Measurements from ENCODE around the gene CTDSPL.

CTDSPL gene

GRCh38 chr3:37916685-37917084 lies 55.0 kb downstream of the CTDSPL start:
- no peak for TF ChIP-seq CTCF (IDR thresholded peaks at IDR 0.05; ENCODE audit: low read depth, low read length, missing control alignments)

GRCh38 chr3:37918627-37919026 lies 56.9 kb downstream of the CTDSPL start:
- no peak for DNase-seq (ENCODE audit: extremely low read depth, low read depth)
- H3K4me3 ChIP-seq (replicated peaks; ENCODE audit: low read depth, low read length), result no peak overlapping the region
- TF ChIP-seq CTCF (IDR thresholded peaks at IDR 0.05; ENCODE audit: low read depth, low read length, missing control alignments), result no peak

More at GRCh38 chr3:37916685-37917084, 55.0 kb downstream of the CTDSPL start:
- no peak overlapping the region for H3K4me3 ChIP-seq (replicated peaks; ENCODE audit: low read depth, low read length)
- DNase-seq (ENCODE audit: extremely low read depth, low read depth), result no peak

GRCh38 chr3:37920156-37920699 lies 58.5 kb downstream of the CTDSPL start:
- no peak for TF ChIP-seq CTCF (IDR thresholded peaks at IDR 0.05; ENCODE audit: low read depth, low read length, missing control alignments)
- no peak for DNase-seq (ENCODE audit: extremely low read depth, low read depth)
- no peak overlapping the region for H3K4me3 ChIP-seq (replicated peaks; ENCODE audit: low read depth, low read length)

DNA sequence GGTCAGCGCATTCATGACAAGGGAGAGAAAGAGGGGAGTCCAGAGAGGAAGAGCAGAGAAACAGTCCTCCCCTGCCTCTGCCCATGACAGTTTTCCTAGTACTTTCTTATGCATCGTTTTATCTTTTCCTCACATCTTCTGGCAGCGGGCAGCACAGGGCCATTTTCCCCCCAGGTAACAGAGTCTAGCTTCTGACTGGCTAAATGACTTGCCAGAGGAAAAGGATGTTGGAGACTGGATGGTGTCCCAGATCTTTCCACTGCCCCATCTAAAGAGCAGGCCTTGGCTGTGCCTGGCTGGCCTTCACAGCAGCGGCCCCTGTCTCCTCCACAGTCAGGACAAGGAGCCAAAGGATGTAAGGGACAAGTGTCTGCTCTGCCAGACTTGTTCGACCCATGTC lies 59.3 kb downstream of the CTDSPL start:
- no peak overlapping the region for H3K4me3 ChIP-seq (replicated peaks; ENCODE audit: low read depth, low read length)
- no peak for DNase-seq (ENCODE audit: extremely low read depth, low read depth)
- no peak for TF ChIP-seq CTCF (IDR thresholded peaks at IDR 0.05; ENCODE audit: low read depth, low read length, missing control alignments)

DNA sequence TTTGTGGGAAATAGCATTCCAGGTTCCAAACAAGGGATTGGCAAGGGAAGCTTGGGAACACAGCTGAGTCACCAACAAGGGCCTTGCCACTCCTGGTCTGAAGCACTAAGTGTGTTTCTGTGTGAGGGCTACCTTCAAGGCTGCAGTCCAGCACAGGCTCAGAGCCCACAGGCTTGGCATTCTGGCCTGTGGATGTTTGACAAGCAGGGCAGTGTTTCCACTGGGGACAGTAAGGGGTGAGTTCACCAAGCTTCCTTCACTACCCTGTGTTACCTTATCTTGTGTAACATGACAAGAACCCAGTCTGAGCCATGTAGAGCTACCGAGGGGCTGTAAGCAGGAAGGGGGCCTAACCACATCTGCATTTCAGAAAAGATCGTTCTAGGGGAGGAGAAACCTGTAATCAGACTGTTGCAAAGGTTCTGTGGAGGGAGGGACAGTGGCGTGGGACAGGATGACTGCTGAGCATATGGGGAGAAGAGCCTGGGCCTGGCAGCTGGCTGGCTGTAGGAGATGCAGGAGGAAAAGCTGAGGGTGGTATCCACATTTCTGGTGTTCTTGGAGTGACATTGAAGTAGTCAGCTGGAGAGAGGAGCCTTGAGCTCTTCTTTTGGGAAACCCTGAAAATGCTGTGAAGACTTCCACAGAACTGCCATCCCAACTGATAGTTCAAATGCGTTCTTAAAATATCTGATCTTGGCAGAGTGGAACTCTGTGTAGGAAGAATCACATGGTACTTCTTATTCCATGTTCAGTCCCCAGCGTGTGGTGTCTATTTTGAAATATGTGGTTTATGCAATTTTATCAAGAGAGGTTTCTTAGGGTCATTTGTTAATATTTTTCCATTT lies 61.3 kb downstream of the CTDSPL start:
- no peak overlapping the region for H3K4me3 ChIP-seq (replicated peaks; ENCODE audit: low read depth, low read length)
- TF ChIP-seq CTCF (IDR thresholded peaks at IDR 0.05; ENCODE audit: low read depth, low read length, missing control alignments), result no peak
- DNase-seq (ENCODE audit: extremely low read depth, low read depth), result no peak

- no peak overlapping the region for H3K4me3 ChIP-seq (replicated peaks; ENCODE audit: low read depth, low read length)
- no peak for TF ChIP-seq CTCF (IDR thresholded peaks at IDR 0.05; ENCODE audit: low read depth, low read length, missing control alignments)
- DNase-seq (ENCODE audit: extremely low read depth, low read depth), result no peak
These were observed 61.9 kb downstream of the CTDSPL start for GRCh38 chr3:37923569-37924040.

Measured in HFF-Myc (cell line).